ENCODE data around the gene ZBTB46. TPM values are rescaled to one million over a fixed set of nuclear protein-coding genes. Genes with fewer than 3 reads are reported as not detected.

Gene ZBTB46
- total RNA-seq, 1 donor from 2014 or later, result 23.7 TPM

DNA sequence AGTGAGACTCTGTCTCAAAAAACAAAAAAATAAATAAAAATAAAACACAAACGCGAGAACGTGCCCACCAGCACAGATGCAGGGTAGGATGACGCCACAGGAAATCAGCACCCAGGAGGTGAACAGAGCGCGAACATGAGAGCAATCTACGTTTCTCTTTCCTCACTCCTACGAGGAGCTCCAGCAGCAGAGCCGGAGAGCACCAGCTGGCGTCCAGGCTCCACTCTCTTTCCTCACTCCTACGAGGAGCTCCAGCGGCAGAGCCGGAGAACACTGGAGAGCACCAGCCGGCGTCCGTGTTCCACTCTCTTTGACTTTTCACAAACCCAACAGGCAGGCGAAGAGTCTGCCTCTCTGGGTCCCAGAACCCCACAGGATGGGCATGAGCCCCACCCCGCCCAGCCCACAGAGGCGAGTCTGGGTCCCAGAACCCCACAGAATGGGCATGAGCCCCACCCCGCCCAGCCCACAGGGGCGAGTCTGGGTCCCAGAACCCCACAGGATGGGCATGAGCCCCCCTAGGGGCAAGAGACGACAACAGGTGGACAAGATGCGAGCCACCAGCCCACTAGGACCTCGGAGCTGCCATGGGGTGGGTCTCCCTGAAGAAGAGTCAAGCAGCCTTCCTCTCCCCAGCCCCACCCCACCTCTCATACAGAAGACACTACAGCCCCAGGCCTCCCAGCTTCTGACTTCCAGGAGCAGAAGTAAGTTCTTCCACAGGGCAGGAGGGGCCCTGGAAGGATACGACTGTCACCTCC is 20.2 kb downstream of the ZBTB46 start:
- H3K4me3 Mint-ChIP-seq, result no peak overlapping the region
- TF ChIP-seq, protein P1, sequence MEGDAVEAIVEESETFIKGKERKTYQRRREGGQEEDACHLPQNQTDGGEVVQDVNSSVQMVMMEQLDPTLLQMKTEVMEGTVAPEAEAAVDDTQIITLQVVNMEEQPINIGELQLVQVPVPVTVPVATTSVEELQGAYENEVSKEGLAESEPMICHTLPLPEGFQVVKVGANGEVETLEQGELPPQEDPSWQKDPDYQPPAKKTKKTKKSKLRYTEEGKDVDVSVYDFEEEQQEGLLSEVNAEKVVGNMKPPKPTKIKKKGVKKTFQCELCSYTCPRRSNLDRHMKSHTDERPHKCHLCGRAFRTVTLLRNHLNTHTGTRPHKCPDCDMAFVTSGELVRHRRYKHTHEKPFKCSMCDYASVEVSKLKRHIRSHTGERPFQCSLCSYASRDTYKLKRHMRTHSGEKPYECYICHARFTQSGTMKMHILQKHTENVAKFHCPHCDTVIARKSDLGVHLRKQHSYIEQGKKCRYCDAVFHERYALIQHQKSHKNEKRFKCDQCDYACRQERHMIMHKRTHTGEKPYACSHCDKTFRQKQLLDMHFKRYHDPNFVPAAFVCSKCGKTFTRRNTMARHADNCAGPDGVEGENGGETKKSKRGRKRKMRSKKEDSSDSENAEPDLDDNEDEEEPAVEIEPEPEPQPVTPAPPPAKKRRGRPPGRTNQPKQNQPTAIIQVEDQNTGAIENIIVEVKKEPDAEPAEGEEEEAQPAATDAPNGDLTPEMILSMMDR (conservative IDR thresholded peaks at IDR 0.05), result no peak
- no peak overlapping the region for H3K27ac Mint-ChIP-seq (ENCODE audit: unreplicated experiment)
- H3K27me3 Mint-ChIP-seq (ENCODE audit: low read depth), result peaks cover 4% of the 10 kb centered on the region
- H3K9me3 Mint-ChIP-seq, result peaks cover 4% of the 10 kb centered on the region
- H3K36me3 Mint-ChIP-seq (ENCODE audit: low read depth), result peaks cover 3% of the 10 kb centered on the region
- DNase-seq (ENCODE audit: low read depth, low spot score), result no peak
- H3K4me1 Mint-ChIP-seq, result peaks cover 20% of the 10 kb centered on the region

DNA sequence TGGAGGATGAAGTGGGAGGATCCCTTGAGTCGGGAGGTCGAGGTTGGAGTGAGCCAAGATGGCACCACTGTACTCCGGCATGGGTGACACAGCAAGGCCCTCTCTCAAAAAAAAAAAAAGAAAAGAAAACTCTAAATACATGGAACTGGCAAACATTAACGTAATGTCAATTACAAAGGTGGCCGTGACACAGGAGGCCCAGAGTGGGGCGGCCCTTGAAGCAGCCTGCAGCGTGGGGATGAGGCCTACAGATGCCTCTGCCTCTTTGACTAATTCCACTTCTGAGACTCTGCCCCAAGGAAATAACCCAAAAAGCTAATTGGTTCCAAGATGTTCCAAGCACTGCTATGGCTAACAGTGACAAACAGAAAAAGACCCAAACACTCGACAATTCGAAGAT is 21.2 kb downstream of the ZBTB46 start:
- H3K9me3 Mint-ChIP-seq, result peaks cover 1% of the 10 kb centered on the region
- TF ChIP-seq, protein P1 (conservative IDR thresholded peaks at IDR 0.05), result no peak
- no peak overlapping the region for H3K4me3 Mint-ChIP-seq
- H3K36me3 Mint-ChIP-seq (ENCODE audit: low read depth), result peaks cover under 1% of the 10 kb centered on the region
- no peak for DNase-seq (ENCODE audit: low read depth, low spot score)
- H3K27ac Mint-ChIP-seq (ENCODE audit: unreplicated experiment), result no peak overlapping the region
- H3K4me1 Mint-ChIP-seq, result peaks cover 22% of the 10 kb centered on the region
- H3K27me3 Mint-ChIP-seq (ENCODE audit: low read depth), result peaks cover 2% of the 10 kb centered on the region

DNA sequence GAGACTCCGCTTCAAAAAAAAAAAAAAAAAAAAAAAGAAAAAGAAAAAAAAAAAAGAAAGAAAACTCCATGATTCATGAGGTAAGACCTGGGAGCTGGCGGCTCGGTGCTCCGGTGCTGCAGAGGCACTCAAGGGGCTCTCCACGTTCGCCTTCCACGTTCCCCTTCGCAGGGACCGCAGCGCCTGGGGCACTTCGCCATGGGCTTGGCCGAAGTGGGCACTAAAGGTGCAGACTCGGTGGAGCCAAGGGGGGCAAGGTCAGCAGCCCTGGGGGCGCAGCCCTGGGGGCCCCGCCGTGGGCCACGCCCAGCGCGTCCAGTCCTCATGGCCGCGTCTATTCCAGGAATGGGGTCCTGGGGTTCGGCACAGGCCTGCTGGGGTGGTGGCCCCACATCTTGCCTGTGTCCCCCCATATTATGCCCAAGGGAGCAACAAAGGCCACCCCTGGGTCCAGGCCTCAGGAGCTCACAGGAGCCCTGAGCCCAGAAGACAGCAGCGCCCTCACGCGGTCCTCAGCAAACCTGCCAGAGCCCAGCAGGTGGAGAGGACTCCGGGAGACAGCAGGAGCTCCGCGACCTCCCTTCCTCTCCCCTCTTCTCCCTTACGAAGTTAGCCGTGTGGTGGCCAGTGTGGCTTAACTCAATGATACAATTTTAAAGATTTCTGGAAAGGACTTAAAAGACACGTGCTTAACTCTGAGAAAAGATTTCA is 21.9 kb downstream of the ZBTB46 start:
- TF ChIP-seq, protein P1 (conservative IDR thresholded peaks at IDR 0.05), result no peak
- H3K4me3 Mint-ChIP-seq, result no peak overlapping the region
- DNase-seq (ENCODE audit: low read depth, low spot score), result no peak
- no peak overlapping the region for H3K27ac Mint-ChIP-seq (ENCODE audit: unreplicated experiment)
- peaks cover 18% of the 10 kb centered on the region for H3K4me1 Mint-ChIP-seq
- no peaks in the 10 kb centered on the region for H3K36me3 Mint-ChIP-seq (ENCODE audit: low read depth)
- no peaks in the 10 kb centered on the region for H3K27me3 Mint-ChIP-seq (ENCODE audit: low read depth)
- H3K9me3 Mint-ChIP-seq, result no peaks in the 10 kb centered on the region

- DNase-seq (ENCODE audit: low read depth, low spot score), result no peak
- Mint-ChIP-seq H3K36me3 (ENCODE audit: low read depth) (peaks cover 3% of the 10 kb centered on the region), H3K9me3 (no peaks in the 10 kb centered on the region), H3K4me1 (peaks cover 14% of the 10 kb centered on the region), H3K4me3 (no peak overlapping the region), H3K27ac (ENCODE audit: unreplicated experiment) (no peak overlapping the region), H3K27me3 (ENCODE audit: low read depth) (no peaks in the 10 kb centered on the region)
- TF ChIP-seq, protein P1 (conservative IDR thresholded peaks at IDR 0.05), result no peak
Measured at GRCh38 chr20:63808145-63808724, 22.8 kb downstream of the ZBTB46 start.

- H3K9me3 Mint-ChIP-seq, result no peaks in the 10 kb centered on the region
- DNase-seq (ENCODE audit: low read depth, low spot score), result no peak
- H3K27me3 Mint-ChIP-seq (ENCODE audit: low read depth), result no peaks in the 10 kb centered on the region
- TF ChIP-seq, protein P1 (conservative IDR thresholded peaks at IDR 0.05), result no peak
- no peak overlapping the region for H3K27ac Mint-ChIP-seq (ENCODE audit: unreplicated experiment)
- H3K36me3 Mint-ChIP-seq (ENCODE audit: low read depth), result peaks cover 5% of the 10 kb centered on the region
- peaks cover 14% of the 10 kb centered on the region for H3K4me1 Mint-ChIP-seq
- H3K4me3 Mint-ChIP-seq, result no peak overlapping the region
Measured at GRCh38 chr20:63807654-63808053, 23.4 kb downstream of the ZBTB46 start.

Data from neural crest cell (in vitro differentiated cells).